GM23338 (cell line): ENCODE measurements around the gene ATXN7.

ENCODE experiments used
- CREB1 ChIP-seq: fragments of 250-450 bp; sonication (Bioruptor Pico); IDR thresholded peaks from 2 replicates; pipeline ENCODE4 v1.5.0; 2020; ENCODE audit warnings: low read depth, mild to moderate bottlenecking, moderate library complexity
- CTCF ChIP-seq, 2 experiments: fragments of 200-600 bp in 1 of 2; sonication (generic) in 1 of 2; conservative IDR thresholded peaks; 2 replicates each; pipeline versions ENCODE4 v1.5.1 to v1.6.1; 2016 to 2017; ENCODE audit warnings: antibody characterized with exemption in 2 of 2, low read depth in 2 of 2, mild to moderate bottlenecking in 2 of 2, moderate library complexity in 1 of 2
- JUNB ChIP-seq: IDR thresholded peaks from one replicate; pipeline ENCODE4 v1.6.1; 2016; ENCODE audit warnings: antibody characterized with exemption; ENCODE audit not compliant: unreplicated experiment
- REST ChIP-seq: IDR thresholded peaks from one replicate; pipeline ENCODE4 v1.6.1; 2018; ENCODE audit warnings: antibody characterized with exemption; ENCODE audit not compliant: unreplicated experiment
- STAT1 ChIP-seq: IDR thresholded peaks from one replicate; pipeline ENCODE4 v1.6.1; 2016; ENCODE audit warnings: antibody characterized with exemption; ENCODE audit not compliant: unreplicated experiment

GRCh38 chr3:64008487-64009351 lies 145.1 kb downstream of the ATXN7 start:
- TF ChIP-seq CREB1 (CRISPR knock-in tag) = no peak
- TF ChIP-seq STAT1 = no peak
- no peak for TF ChIP-seq CTCF (conservative IDR thresholded peaks at IDR 0.05; ENCODE audit: low read depth in 2 of 2)
- TF ChIP-seq JUNB = no peak
- no peak for TF ChIP-seq REST
